ENCODE results near the gene PKN1. TPM values are rescaled to one million over a fixed set of nuclear protein-coding genes. Genes with fewer than 3 reads are reported as not detected.

The PKN1 gene
- total and polyA plus RNA-seq, 9 of the 15 experiments (the other 6 are each of a cell fraction or from before 2014, with no cell fraction given): 0.30 to 228 (median 77.5) TPM

DNA sequence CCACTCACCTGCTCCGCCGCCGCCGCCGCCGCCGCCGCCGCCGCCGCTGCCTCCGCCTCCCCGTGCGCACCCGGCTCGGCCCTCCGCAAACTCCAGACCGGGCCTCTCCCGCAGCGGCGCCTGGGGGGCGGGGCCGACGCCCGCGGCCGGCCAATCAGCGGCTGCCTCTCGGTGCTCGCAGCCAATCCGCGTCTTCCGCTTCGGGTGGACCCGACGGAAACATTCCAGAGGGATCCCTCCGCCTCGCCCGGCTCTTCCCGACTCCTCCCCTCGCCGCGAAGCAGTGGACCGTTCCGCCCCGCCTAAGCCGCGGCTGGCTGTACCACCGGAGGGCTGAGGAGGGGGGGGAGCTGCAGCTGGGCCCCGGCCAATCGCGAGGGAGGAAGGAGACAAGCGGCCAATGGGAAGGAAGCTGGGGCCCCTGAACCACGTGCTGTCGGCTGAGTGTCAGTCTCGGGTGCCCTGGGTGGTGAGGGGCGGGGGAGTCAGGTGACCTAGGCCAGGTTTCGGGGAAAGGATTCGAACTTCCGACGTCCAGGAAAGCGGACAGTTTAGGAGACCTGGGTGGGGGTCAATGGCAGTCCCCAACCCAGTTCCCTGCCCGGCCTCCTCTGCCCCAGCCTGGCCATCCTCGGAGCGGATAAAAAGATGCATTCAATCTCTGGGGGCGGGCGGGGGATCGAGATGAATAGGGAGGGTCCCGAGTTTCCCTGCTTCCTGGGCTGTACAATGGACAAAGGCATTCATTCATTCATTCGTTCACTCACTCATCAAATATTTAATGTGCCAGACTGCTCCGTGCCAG, 63.1 kb downstream of the PKN1 start, which contains the start of gene GIPC1 (continued):
- TF ChIP-seq, protein P1, sequence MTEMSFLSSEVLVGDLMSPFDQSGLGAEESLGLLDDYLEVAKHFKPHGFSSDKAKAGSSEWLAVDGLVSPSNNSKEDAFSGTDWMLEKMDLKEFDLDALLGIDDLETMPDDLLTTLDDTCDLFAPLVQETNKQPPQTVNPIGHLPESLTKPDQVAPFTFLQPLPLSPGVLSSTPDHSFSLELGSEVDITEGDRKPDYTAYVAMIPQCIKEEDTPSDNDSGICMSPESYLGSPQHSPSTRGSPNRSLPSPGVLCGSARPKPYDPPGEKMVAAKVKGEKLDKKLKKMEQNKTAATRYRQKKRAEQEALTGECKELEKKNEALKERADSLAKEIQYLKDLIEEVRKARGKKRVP (CRISPR knock-in tag; IDR thresholded peaks at IDR 0.05): no peak
- TF ChIP-seq DPF2 (IDR thresholded peaks at IDR 0.05): peak; percentile 38; the same call in 1 of the 2 replicates
- 0 out of 2 replicates have a peak, but pooled peaks have one; percentile 11 for TF ChIP-seq MXI1 (IDR thresholded peaks at IDR 0.05; ENCODE audit: low read depth, low read length)
- TF ChIP-seq SMAD4 (CRISPR knock-in tag; conservative IDR thresholded peaks at IDR 0.05): peak; percentile 90
- 0 out of 2 replicates have a peak, but pooled peaks have one; percentile 12 for TF ChIP-seq ZNF695 (CRISPR knock-in tag; IDR thresholded peaks at IDR 0.05)
- TF ChIP-seq, protein P2, sequence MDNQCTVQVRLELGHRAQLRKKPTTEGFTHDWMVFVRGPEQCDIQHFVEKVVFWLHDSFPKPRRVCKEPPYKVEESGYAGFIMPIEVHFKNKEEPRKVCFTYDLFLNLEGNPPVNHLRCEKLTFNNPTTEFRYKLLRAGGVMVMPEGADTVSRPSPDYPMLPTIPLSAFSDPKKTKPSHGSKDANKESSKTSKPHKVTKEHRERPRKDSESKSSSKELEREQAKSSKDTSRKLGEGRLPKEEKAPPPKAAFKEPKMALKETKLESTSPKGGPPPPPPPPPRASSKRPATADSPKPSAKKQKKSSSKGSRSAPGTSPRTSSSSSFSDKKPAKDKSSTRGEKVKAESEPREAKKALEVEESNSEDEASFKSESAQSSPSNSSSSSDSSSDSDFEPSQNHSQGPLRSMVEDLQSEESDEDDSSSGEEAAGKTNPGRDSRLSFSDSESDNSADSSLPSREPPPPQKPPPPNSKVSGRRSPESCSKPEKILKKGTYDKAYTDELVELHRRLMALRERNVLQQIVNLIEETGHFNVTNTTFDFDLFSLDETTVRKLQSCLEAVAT (IDR thresholded peaks at IDR 0.05): peak in 1 of 2 experiments; percentile 98; a peak in 2 of 4 replicates
- TF ChIP-seq ZNF143 (CRISPR knock-in tag; IDR thresholded peaks at IDR 0.05): no peak
- peak; percentile 32 for TF ChIP-seq TBP (optimal IDR thresholded peaks at IDR 0.05; ENCODE audit: low read depth, low read length)
- TF ChIP-seq, protein P3, sequence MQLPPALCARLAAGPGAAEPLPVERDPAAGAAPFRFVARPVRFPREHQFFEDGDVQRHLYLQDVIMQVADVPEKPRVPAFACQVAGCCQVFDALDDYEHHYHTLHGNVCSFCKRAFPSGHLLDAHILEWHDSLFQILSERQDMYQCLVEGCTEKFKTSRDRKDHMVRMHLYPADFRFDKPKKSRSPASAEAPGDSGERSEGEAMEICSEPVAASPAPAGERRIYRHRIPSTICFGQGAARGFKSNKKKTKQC (CRISPR knock-in tag; IDR thresholded peaks at IDR 0.05): peak; percentile 71; the same call in 1 of the 2 replicates
- TF ChIP-seq MAFF (IDR thresholded peaks at IDR 0.05; ENCODE audit: low read length): peak; percentile 13; the same call in 1 of the 2 replicates
- TF ChIP-seq ZEB2 (IDR thresholded peaks at IDR 0.05): 0 out of 2 replicates have a peak, but pooled peaks have one; percentile 13
- TF ChIP-seq BCOR (IDR thresholded peaks at IDR 0.05): peak; percentile 51; the same call in 1 of the 2 replicates
- peak; percentile 23; the same call in 1 of the 2 replicates for TF ChIP-seq SOX6 (IDR thresholded peaks at IDR 0.05)
- peak; percentile 28; the same call in 1 of the 2 replicates for TF ChIP-seq FOXM1 (IDR thresholded peaks at IDR 0.05; ENCODE audit: low read depth)
- no peak for TF ChIP-seq FOXM1 (CRISPR knock-in tag; IDR thresholded peaks at IDR 0.05; ENCODE audit: low read depth)
- TF ChIP-seq TAF7 (tag; IDR thresholded peaks at IDR 0.05): 0 out of 2 replicates have a peak, but pooled peaks have one; percentile 29
- TF ChIP-seq, protein P4, sequence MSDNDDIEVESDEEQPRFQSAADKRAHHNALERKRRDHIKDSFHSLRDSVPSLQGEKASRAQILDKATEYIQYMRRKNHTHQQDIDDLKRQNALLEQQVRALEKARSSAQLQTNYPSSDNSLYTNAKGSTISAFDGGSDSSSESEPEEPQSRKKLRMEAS (CRISPR knock-in tag; IDR thresholded peaks at IDR 0.05): peak; percentile 93
- peak; percentile 73; the same call in 1 of the 2 replicates for TF ChIP-seq FOXP1 (CRISPR knock-in tag; IDR thresholded peaks at IDR 0.05)
- TF ChIP-seq CBFA2T2 (conservative IDR thresholded peaks at IDR 0.05): peak; percentile 69
- TF ChIP-seq RAD21 (CRISPR knock-in tag; conservative IDR thresholded peaks at IDR 0.05 in 1 of 2, IDR thresholded peaks at IDR 0.05 in 1 of 2): no peak
- TF ChIP-seq MYC (IDR thresholded peaks at IDR 0.05; ENCODE audit: low read depth, low read length): peak; percentile 90
- no peak; the same call in 1 of the 2 replicates for TF ChIP-seq MYC (CRISPR knock-in tag; IDR thresholded peaks at IDR 0.05; ENCODE audit: borderline replicate concordance, low read depth)
- TF ChIP-seq C11orf30 (IDR thresholded peaks at IDR 0.05; ENCODE audit: low read depth): peak; percentile 16; the same call in 1 of the 2 replicates
- peak; percentile 46 for TF ChIP-seq ZFX (CRISPR knock-in tag; IDR thresholded peaks at IDR 0.05)
- TF ChIP-seq RAD51 (IDR thresholded peaks at IDR 0.05; ENCODE audit: borderline replicate concordance, low read depth): peak; percentile 96
- TF ChIP-seq CREM (IDR thresholded peaks at IDR 0.05; ENCODE audit: low read depth): peak; percentile 67; the same call in 1 of the 2 replicates
